Ammon's horn (tissue), 1 donor: Measurements from ENCODE around the gene FH.

ENCODE experiments used
- DNase-seq: peaks from one replicate; pipeline ENCODE4 v3.0.0-alpha.2; 2016; ENCODE audit warnings: low spot score

FH gene

DNA sequence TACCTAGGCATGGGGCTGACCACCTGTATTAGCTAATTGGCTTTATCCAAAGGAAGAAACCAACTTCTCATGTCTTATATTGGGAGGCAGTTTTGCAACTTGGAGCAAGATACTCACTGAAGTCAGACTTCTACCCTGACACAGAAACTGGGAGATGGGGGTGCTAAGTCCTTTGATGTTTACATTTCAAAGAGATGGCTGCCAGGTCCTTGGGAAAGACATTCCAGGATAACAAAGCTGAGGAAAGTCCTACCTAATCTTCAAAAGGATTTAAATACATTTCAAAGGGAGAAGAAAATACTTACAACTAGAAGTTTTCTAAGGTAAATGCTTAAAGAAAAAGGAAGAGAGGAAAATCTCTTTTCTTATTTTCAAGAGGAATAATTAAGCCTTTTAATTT is 62.1 kb downstream of the FH start:
- no peak for DNase-seq

GRCh38 chr1:241456743-241457142 is 62.8 kb downstream of the FH start:
- DNase-seq = no peak

DNA sequence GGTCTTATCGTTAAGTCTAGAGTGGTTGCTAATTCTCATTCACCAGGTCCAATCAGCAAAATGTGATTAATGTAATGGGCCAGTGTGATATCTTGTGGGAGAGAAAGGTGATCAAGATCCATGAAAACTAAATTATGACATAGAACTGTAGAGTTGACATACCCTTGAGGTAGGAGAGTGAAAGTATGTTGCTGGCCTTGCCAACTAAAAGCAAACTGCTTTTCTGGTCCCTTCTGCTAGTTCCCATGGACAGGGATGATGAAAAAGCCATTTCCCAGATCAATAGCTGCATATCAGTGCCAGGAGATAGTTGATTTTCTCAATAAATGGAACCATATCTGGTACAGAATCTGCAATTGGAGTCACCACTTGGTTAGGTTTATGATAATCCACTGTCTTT is 65.8 kb downstream of the FH start:
- DNase-seq = no peak

DNA sequence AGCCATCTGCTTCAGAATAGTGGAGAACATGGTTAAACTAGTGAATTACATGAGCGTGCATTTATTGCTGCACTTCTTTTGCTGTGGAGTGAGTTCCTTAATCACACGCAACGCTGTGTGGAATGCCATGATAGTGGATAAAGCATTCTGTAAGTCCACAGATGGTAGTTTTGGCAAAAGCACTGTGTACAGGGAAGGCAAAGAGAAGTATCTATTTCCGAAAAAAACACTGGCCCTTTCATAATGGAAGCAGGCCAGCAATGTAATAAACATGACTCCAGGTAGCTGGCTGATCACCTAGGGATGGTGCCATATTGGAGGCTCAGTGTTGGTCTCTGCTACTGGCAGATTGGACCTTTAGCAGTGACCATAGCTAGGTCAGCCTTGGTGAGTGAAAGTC is 67.6 kb downstream of the FH start:
- DNase-seq = no peak
